MCF 10A (cell line): ENCODE results near the gene RAI1. TPM values are rescaled to one million over a fixed set of nuclear protein-coding genes. Genes with fewer than 3 reads are reported as not detected.

Experiments
- BruUV-seq: library from RNA; stranded (reverse); fragments of 400-500 nt; replicated peaks from 2 replicates; lab custom pipeline; 2021; lab: Mats Ljungman, UMichigan
- CTCF ChIA-PET: fragments of 300-600 bp; sonication (Branson Sonifier 250); formaldehyde crosslinking; extraction: SDS; loops from one replicate; lab custom pipeline; 2021; ENCODE audit warnings: antibody characterized with exemption, inconsistent platforms; lab: Yijun Ruan, JAX
- POLR2A ChIA-PET: fragments of 300-600, 350-650 bp; sonication (Branson Sonifier 250); formaldehyde crosslinking; extraction: SDS; loops from one replicate; lab custom pipeline; 2020; ENCODE audit warnings: antibody characterized with exemption, inconsistent platforms; lab: Yijun Ruan, JAX
- DNase-seq: peaks from one replicate; pipeline ENCODE4 v3.0.0-alpha.2; 2018; ENCODE audit not compliant: unreplicated experiment
- H3K27ac Mint-ChIP-seq: one replicate; pipeline ENCODE4 v1.8.0; 2022; ENCODE audit warnings: mild to moderate bottlenecking, low read depth, mixed read lengths; ENCODE audit not compliant: unreplicated experiment
- H3K27me3 Mint-ChIP-seq: one replicate; pipeline ENCODE4 v1.8.0; 2022; ENCODE audit warnings: mixed read lengths; ENCODE audit not compliant: insufficient read depth, unreplicated experiment
- H3K36me3 Mint-ChIP-seq: one replicate; pipeline ENCODE4 v1.8.0; 2022; ENCODE audit warnings: mild to moderate bottlenecking, moderate library complexity, mixed read lengths; ENCODE audit not compliant: insufficient read depth, unreplicated experiment
- H3K4me1 Mint-ChIP-seq: one replicate; pipeline ENCODE4 v1.8.0; 2022; ENCODE audit warnings: mixed read lengths; ENCODE audit not compliant: insufficient read depth, unreplicated experiment
- H3K4me3 Mint-ChIP-seq: one replicate; pipeline ENCODE4 v1.8.0; 2022; ENCODE audit warnings: mild to moderate bottlenecking, moderate library complexity, mixed read lengths; ENCODE audit not compliant: unreplicated experiment
- H3K9me3 Mint-ChIP-seq: one replicate; pipeline ENCODE4 v1.8.0; 2022; ENCODE audit warnings: mixed read lengths; ENCODE audit not compliant: unreplicated experiment
- intact Hi-C: fragments of 100-400 bp; cut with micrococcal nuclease; formaldehyde crosslinking; loops from 2 replicates; pipeline ENCODE4 v1.14.1; 2022
- total RNA-seq: library from RNA; stranded (reverse); gene quantifications from 2 replicates; pipeline ENCODE4 v1.2.3, GENCODE V29; 2022
- TF ChIP-seq, protein P1 (sequence below): fragments of 200-600 bp; IDR thresholded peaks from one replicate; pipeline ENCODE4 v1.8.0; 2022; ENCODE audit warnings: antibody characterized with exemption, mild to moderate bottlenecking; ENCODE audit not compliant: unreplicated experiment

The RAI1 gene
- total RNA-seq, 1 experiment from 2014 or later, result 30.4 TPM

- POLR2A ChIA-PET, result interaction anchor here (1.7 to 10.0 kb wide), 4 partner anchors 17 to 22 kb away, joined by 9 to 151 read pairs (median 10); partner anchors contain the start of gene SREBF1
- CTCF ChIA-PET, result interaction anchor here (0.6 to 3.6 kb wide), 4 partner anchors 23 to 214 kb away, joined by 3 to 20 read pairs (median 8); no protein-coding TSS in a partner anchor
- H3K9me3 Mint-ChIP-seq, result no peaks in the 10 kb centered on the region
These were observed 137.9 kb downstream of the RAI1 start for GRCh38 chr17:17819111-17819510.

GRCh38 chr17:17819561-17819995 is 138.3 kb downstream of the RAI1 start:
- H3K27ac Mint-ChIP-seq, result peak overlapping the region; percentile 25
- ChIA-PET POLR2A (interaction anchor here (0.7 to 10.0 kb wide), 4 partner anchors 9 to 94 kb away, joined by 3 to 151 read pairs (median 8); partner anchors contain the start of gene SREBF1), CTCF (interaction anchor here (1.3 to 3.6 kb wide), 7 partner anchors 7 to 214 kb away, joined by 4 to 20 read pairs (median 5); partner anchors contain the start of gene RAI1)
- TSS peak; percentile 15 for BruUV-seq
- H3K9me3 Mint-ChIP-seq, result no peaks in the 10 kb centered on the region
- no peaks in the 10 kb centered on the region for H3K27me3 Mint-ChIP-seq
- H3K4me3 Mint-ChIP-seq, result peak overlapping the region; percentile 77
- intact Hi-C loops, result loop anchor here (2.0 kb wide), 1 partner anchor 99 kb away; no protein-coding TSS in a partner anchor
- peaks cover 34% of the 10 kb centered on the region for H3K36me3 Mint-ChIP-seq
- peak; percentile 95 for DNase-seq
- TF ChIP-seq, protein P1, sequence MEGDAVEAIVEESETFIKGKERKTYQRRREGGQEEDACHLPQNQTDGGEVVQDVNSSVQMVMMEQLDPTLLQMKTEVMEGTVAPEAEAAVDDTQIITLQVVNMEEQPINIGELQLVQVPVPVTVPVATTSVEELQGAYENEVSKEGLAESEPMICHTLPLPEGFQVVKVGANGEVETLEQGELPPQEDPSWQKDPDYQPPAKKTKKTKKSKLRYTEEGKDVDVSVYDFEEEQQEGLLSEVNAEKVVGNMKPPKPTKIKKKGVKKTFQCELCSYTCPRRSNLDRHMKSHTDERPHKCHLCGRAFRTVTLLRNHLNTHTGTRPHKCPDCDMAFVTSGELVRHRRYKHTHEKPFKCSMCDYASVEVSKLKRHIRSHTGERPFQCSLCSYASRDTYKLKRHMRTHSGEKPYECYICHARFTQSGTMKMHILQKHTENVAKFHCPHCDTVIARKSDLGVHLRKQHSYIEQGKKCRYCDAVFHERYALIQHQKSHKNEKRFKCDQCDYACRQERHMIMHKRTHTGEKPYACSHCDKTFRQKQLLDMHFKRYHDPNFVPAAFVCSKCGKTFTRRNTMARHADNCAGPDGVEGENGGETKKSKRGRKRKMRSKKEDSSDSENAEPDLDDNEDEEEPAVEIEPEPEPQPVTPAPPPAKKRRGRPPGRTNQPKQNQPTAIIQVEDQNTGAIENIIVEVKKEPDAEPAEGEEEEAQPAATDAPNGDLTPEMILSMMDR, result no peak
- H3K4me1 Mint-ChIP-seq, result peaks cover 41% of the 10 kb centered on the region

More at GRCh38 chr17:17819111-17819510, 137.9 kb downstream of the RAI1 start:
- DNase-seq, result no peak
- Mint-ChIP-seq H3K4me1 (peaks cover 37% of the 10 kb centered on the region), H3K4me3 (no peak overlapping the region), H3K27ac (peak overlapping the region; percentile 63), H3K27me3 (no peaks in the 10 kb centered on the region), H3K36me3 (peaks cover 38% of the 10 kb centered on the region)
- TF ChIP-seq, protein P1, result no peak
- intact Hi-C loops, result loop anchor here (2.0 kb wide), 1 partner anchor 100 kb away; no protein-coding TSS in a partner anchor
- BruUV-seq, result no TSS peak

DNA sequence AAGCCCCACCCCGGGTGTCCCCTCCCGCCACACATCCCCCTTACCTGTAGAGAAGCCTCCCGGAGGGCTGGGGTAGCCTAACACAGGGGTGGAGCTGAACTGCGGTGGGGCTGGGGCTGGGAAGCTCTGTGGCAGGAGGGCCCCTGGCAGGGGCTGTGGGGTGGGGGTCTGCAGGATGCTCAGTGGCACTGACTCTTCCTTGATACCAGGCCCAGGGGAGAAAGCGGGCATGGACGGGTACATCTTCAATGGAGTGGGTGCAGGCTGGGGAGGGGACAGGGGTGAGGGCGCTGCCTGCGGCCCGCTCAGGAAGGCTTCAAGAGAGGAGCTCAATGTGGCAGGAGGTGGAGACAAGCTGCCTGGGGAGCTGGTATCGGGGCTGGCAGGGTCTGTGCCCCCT is 138.8 kb downstream of the RAI1 start:
- H3K36me3 Mint-ChIP-seq, result peaks cover 33% of the 10 kb centered on the region
- no TSS peak for BruUV-seq
- intact Hi-C loops, result no loop called here

More for the DNA sequence above, 138.8 kb downstream of the RAI1 start:
- TF ChIP-seq, protein P1, result no peak
- no peak for DNase-seq
- ChIA-PET POLR2A (interaction anchor here (0.7 to 10.0 kb wide), 5 partner anchors 10 to 94 kb away, joined by 3 to 151 read pairs (median 5); partner anchors contain the start of gene SREBF1), CTCF (interaction anchor here (0.6 to 3.6 kb wide), 13 partner anchors 8 to 222 kb away, joined by 3 to 20 read pairs (median 4); partner anchors contain the start of gene RAI1)
- H3K27me3 Mint-ChIP-seq, result no peaks in the 10 kb centered on the region
- H3K9me3 Mint-ChIP-seq, result no peaks in the 10 kb centered on the region
- H3K4me1 Mint-ChIP-seq, result peaks cover 46% of the 10 kb centered on the region
- peak overlapping the region; percentile 25 for H3K27ac Mint-ChIP-seq
- H3K4me3 Mint-ChIP-seq, result peak overlapping the region; percentile 77
